GM12878 (cell line): ENCODE measurements around the gene YIPF5. TPM values are rescaled to one million over a fixed set of nuclear protein-coding genes. Genes with fewer than 3 reads are reported as not detected.

Source experiments
- ATAC-seq: fragments of 200-7000 bp; cut with Tn5 transposase; 3 replicates; pipeline ENCODE4 v1.9.1; 2020; ENCODE audit warnings: mild to moderate bottlenecking, moderate library complexity
- BruUV-seq: library from RNA; stranded (reverse); fragments of 400-500 nt; replicated peaks from 2 replicates; lab custom pipeline; 2021; lab: Mats Ljungman, UMichigan
- CTCF ChIA-PET: fragments of 300-600 bp; sonication (Branson Sonifier 250); formaldehyde crosslinking; extraction: SDS; loops from one replicate; lab custom pipeline; 2021; ENCODE audit warnings: inconsistent platforms; lab: Yijun Ruan, JAX
- POLR2A ChIA-PET: fragments of 350-600 bp; formaldehyde crosslinking; extraction: SDS; loops from one replicate; lab custom pipeline; 2021; ENCODE audit warnings: inconsistent platforms; lab: Charles Lee
- RAD21 ChIA-PET: fragments of 300-600 bp; sonication (Branson Sonifier 250); formaldehyde crosslinking; loops from one replicate; lab custom pipeline; 2023; ENCODE audit warnings: antibody characterized with exemption; ENCODE audit not compliant: unreplicated experiment; lab: Charles Lee
- SMC1A ChIA-PET: fragments of 300-600 bp; sonication (Branson Sonifier 250); formaldehyde crosslinking; loops from one replicate; lab custom pipeline; 2023; ENCODE audit not compliant: unreplicated experiment, uncharacterized antibody; lab: Charles Lee
- DNase-seq: peaks from one replicate; pipeline ENCODE4 v3.0.0-alpha.2; 2011; ENCODE audit warnings: low read depth, low spot score
- FAIRE-seq: peaks from 3 replicates; lab custom pipeline; 2011; peaks lifted over from hg19 to GRCh38; lab: Jason Lieb, UNC
- H2AFZ ChIP-seq: 2 replicates; pipeline ENCODE4 v1.6.0; 2011; ENCODE audit warnings: low read depth, low read length, control low read depth; ENCODE audit not compliant: control insufficient read depth
- H3K27ac ChIP-seq: 2 replicates; pipeline ENCODE4 v1.5.1; 2011; ENCODE audit warnings: control low read depth; ENCODE audit not compliant: control insufficient read depth, insufficient read depth
- H3K27me3 ChIP-seq, 2 experiments: replicated peaks in 1 of 2; 2 replicates each; pipeline versions ENCODE4 v1.6.0 to v1.6.1; 2011; ENCODE audit warnings: low read length in 1 of 2; ENCODE audit not compliant: control insufficient read depth in 2 of 2, insufficient read depth in 2 of 2
- H3K36me3 ChIP-seq, 2 experiments: 2 replicates each; pipeline ENCODE4 v1.5.1; 2011; ENCODE audit warnings: low read length in 1 of 2; ENCODE audit not compliant: control insufficient read depth in 2 of 2, insufficient read depth in 2 of 2
- H3K4me1 ChIP-seq: 2 replicates; pipeline ENCODE4 v1.6.1; 2011; ENCODE audit warnings: mild to moderate bottlenecking, low read length, moderate library complexity, mixed read lengths; ENCODE audit not compliant: control insufficient read depth, insufficient read depth
- H3K4me2 ChIP-seq: 2 replicates; pipeline ENCODE4 v1.6.0; 2011; ENCODE audit warnings: control low read depth; ENCODE audit not compliant: control insufficient read depth, insufficient read depth
- H3K4me3 ChIP-seq: fragments of 200-600 bp; sonication (generic); 2 replicates; pipeline ENCODE4 v1.5.1; 2016
- H3K79me2 ChIP-seq: 2 replicates; pipeline ENCODE4 v1.6.0; 2011; ENCODE audit warnings: low read length; ENCODE audit not compliant: control insufficient read depth, insufficient read depth
- H3K9ac ChIP-seq: 2 replicates; pipeline ENCODE4 v1.8.0; 2011; ENCODE audit warnings: low read length, control low read depth, mixed read lengths; ENCODE audit not compliant: control insufficient read depth, insufficient read depth
- H3K9me3 ChIP-seq: replicated peaks from 3 replicates; pipeline ENCODE4 v1.5.1; 2011; ENCODE audit warnings: mild to moderate bottlenecking, low read length; ENCODE audit not compliant: control insufficient read depth, insufficient read depth
- H4K20me1 ChIP-seq: 2 replicates; pipeline ENCODE4 v1.6.0; 2011; ENCODE audit not compliant: control insufficient read depth, insufficient read depth
- ASH2L ChIP-seq: fragments of 300-600, 200-600 bp; sonication (generic); IDR thresholded peaks from 2 replicates; pipeline ENCODE4 v1.6.1; 2017; ENCODE audit warnings: low read depth, mild to moderate bottlenecking, borderline replicate concordance
- FOXK2 ChIP-seq: fragments of 450-650 bp; IDR thresholded peaks from 2 replicates; pipeline ENCODE4 v1.6.1; 2017; ENCODE audit warnings: mild to moderate bottlenecking, moderate library complexity
- IKZF2 ChIP-seq, 2 experiments: fragments of 450-650 bp; IDR thresholded peaks; 2 replicates each; pipeline ENCODE4 v1.6.1; 2017; ENCODE audit warnings: mild to moderate bottlenecking in 2 of 2, moderate library complexity in 2 of 2
- POLR2AphosphoS5 ChIP-seq: IDR thresholded peaks from 2 replicates; pipeline ENCODE4 v1.6.1; 2011; ENCODE audit warnings: mild to moderate bottlenecking, low read length, inconsistent platforms
- SMARCA5 ChIP-seq: fragments of 450-650 bp; IDR thresholded peaks from 2 replicates; pipeline ENCODE4 v1.6.1; 2017; ENCODE audit warnings: mild to moderate bottlenecking
- SPI1 ChIP-seq: IDR thresholded peaks from 2 replicates; pipeline ENCODE4 v1.6.1; 2011; ENCODE audit warnings: low read depth, mild to moderate bottlenecking, low read length, moderate library complexity, borderline replicate concordance; ENCODE audit not compliant: insufficient read depth
- WGBS: methylation state at CpG from one replicate; pipeline ENCODE4 v1.1.6; 2016; ENCODE audit warnings: low lambda C conversion rate; ENCODE audit not compliant: insufficient replicate concordance, insufficient coverage; ENCODE audit errors: missing lambda C conversion rate; 5-methylcytosine and 5-hydroxymethylcytosine counted together
- in situ Hi-C: fragments of 300-500 bp; cut with MboI; formaldehyde crosslinking; loops from 9 replicates; pipeline ENCODE4 v1.14.3; 2018; ENCODE audit warnings: mixed read lengths
- intact Hi-C: fragments of 100-400 bp; cut with micrococcal nuclease; formaldehyde crosslinking; loops from one replicate; pipeline ENCODE4 v1.14.2; 2022; ENCODE audit not compliant: unreplicated experiment
- polyA plus RNA-seq, 11 experiments: library from polyadenylated mRNA; depleted of rRNA in 4 of 11; unstranded in 6 of 11; stranded (reverse) in 5 of 11; fragments of >200 nt; fragmentation: Nextera tagmentation in 4 of 11; fragmentation: Illumina TruSeq in 1 of 11; extraction: Ambion mirVana in 4 of 11; extraction: Trizol in 1 of 11; gene quantifications; 1 replicate in 1 of 11; 2 replicates in 10 of 11; pipeline versions ENCODE4 v1.2.1 to v1.2.3, GENCODE V29; 2011 to 2016; ENCODE audit warnings: inconsistent platforms in 2 of 11, missing spikeins in 2 of 11, low read depth in 1 of 11
- total RNA-seq, 4 experiments: library from RNA; depleted of rRNA in 3 of 4; stranded (reverse); fragments of >200 nt in 3 of 4; fragmentation: Illumina TruSeq in 1 of 4; extraction: Trizol in 1 of 4; gene quantifications; 2 replicates each; pipeline versions ENCODE4 v1.2.1 to v1.2.3, GENCODE V29; 2013 to 2021

YIPF5 gene
- total and polyA plus RNA-seq, 10 of the 15 experiments (the other 5 are each of a cell fraction or from before 2014, with no cell fraction given), result 19.5 to 50.4 (median 34.3) TPM

DNA sequence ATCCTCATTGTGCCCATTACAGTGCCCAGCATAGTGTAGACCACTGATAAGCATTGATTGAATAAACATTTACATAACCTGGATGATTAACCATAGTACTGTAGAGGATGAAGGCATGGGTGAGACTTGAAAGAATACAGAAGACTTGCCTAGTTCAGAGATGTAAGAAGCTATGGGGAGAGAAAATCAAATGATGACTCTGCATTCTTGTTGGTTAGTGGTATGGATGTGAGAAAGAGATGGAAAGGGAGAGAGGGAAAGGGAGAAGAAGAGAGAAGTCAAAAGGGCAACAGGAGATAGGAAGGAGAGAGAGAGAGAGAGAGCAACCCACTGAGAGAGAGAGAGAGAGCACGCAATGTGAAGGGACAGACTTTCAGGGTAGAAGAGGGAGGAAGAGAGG is 26.8 kb downstream of the YIPF5 start:
- Histone ChIP-seq H3K4me3 (no peak overlapping the region), H4K20me1 (no peaks in the 10 kb centered on the region), H3K4me1 (peaks cover 11% of the 10 kb centered on the region), H3K4me2 (no peak overlapping the region), H3K9me3 (no peaks in the 10 kb centered on the region), H3K27ac (no peak overlapping the region), H3K36me3 (no peaks in the 10 kb centered on the region), H3K79me2 (no peaks in the 10 kb centered on the region), H2AFZ (0 out of 2 replicates have a peak overlapping the region, but pooled peaks have one; percentile 17), H3K27me3 (no peaks in the 10 kb centered on the region; a peak in 1 of 4 replicates), H3K9ac (no peak overlapping the region)
- ChIA-PET RAD21 (no interaction called here), SMC1A (interaction anchor here (0.8 to 2.7 kb wide), 5 partner anchors 44 to 1142 kb away, joined by 3 to 15 read pairs (median 4); no protein-coding TSS in a partner anchor), CTCF (interaction anchor here (1.3 to 3.0 kb wide), 5 partner anchors 48 to 1222 kb away, joined by 4 to 20 read pairs (median 10); no protein-coding TSS in a partner anchor), POLR2A (interaction anchor here (0.7 kb wide), 1 partner anchor 1067 kb away, joined by 3 read pairs; no protein-coding TSS in a partner anchor)
- FAIRE-seq (no peak), ATAC-seq (no peak), DNase-seq (no peak)
- BruUV-seq, result no TSS peak
- intact Hi-C loops (loop anchor here (5.0 kb wide), 1 partner anchor 176 kb away; no protein-coding TSS in a partner anchor), in situ Hi-C loops (no loop called here)
- no peak for TF ChIP-seq ASH2L
- TF ChIP-seq IKZF2 (IDR thresholded peaks at IDR 0.05), result no peak
- no peak for TF ChIP-seq FOXK2
- no peak for TF ChIP-seq POLR2AphosphoS5
- WGBS, result 80% methylated on average over 1 of the region's 1 CpG

DNA sequence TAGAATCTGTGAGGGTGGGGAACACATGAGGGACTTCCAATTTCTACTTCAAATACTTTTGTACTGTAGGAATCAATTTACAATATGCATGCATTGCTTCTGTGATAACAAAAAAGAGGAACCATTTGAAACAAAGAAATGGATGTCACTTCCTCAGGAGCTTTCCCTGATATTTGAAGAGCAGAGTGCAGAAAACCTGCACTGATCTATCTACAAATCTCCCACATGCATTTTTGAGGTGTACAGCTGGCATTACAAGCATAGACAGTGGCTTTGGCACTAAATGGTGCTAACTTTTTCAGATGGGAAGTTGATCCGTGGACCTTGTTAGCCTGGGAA is 27.7 kb downstream of the YIPF5 start:
- Histone ChIP-seq H2AFZ (peak overlapping the region; percentile 67; the same call in 1 of the 2 replicates), H3K4me1 (peaks cover 11% of the 10 kb centered on the region), H3K9ac (no peak overlapping the region), H3K4me3 (no peak overlapping the region), H3K4me2 (no peak overlapping the region), H4K20me1 (no peaks in the 10 kb centered on the region), H3K36me3 (no peaks in the 10 kb centered on the region), H3K27ac (no peak overlapping the region), H3K27me3 (no peaks in the 10 kb centered on the region; a peak in 1 of 4 replicates), H3K9me3 (no peaks in the 10 kb centered on the region), H3K79me2 (no peaks in the 10 kb centered on the region)
- ChIA-PET RAD21 (interaction anchor here (0.6 to 1.9 kb wide), 16 partner anchors 9 to 1224 kb away, joined by 3 to 7 read pairs (median 4); partner anchors contain the start of gene NR3C1), SMC1A (interaction anchor here (0.6 to 2.7 kb wide), 18 partner anchors 21 to 1141 kb away, joined by 3 to 15 read pairs (median 4); partner anchors contain the start of genes KCTD16 and YIPF5), POLR2A (no interaction called here), CTCF (interaction anchor here (0.6 to 3.0 kb wide), 26 partner anchors 8 to 1226 kb away, joined by 3 to 22 read pairs (median 4); no protein-coding TSS in a partner anchor)
- intact Hi-C loops, result loop anchor here (5.0 kb wide), 1 partner anchor 175 kb away; no protein-coding TSS in a partner anchor
- 0% methylated on average over 1 of the region's 1 CpG for WGBS
- TF ChIP-seq SMARCA5, result no peak
- TF ChIP-seq SPI1, result peak; percentile 4; the same call in 1 of the 2 replicates
- in situ Hi-C loops, result no loop called here
- BruUV-seq, result no TSS peak
- ATAC-seq (peak; percentile 10; the same call in 1 of the 3 replicates), DNase-seq (no peak), FAIRE-seq (no peak)
